ENCODE measurements around the gene CRAMP1. TPM values are rescaled to one million over a fixed set of nuclear protein-coding genes. Genes with fewer than 3 reads are reported as not detected.
A peak's percentile ranks its signal among the peaks of the same experiment; 100 is the strongest.

Gene CRAMP1
- total RNA-seq, 1 experiment from 2014 or later, result 22.9 TPM

DNA sequence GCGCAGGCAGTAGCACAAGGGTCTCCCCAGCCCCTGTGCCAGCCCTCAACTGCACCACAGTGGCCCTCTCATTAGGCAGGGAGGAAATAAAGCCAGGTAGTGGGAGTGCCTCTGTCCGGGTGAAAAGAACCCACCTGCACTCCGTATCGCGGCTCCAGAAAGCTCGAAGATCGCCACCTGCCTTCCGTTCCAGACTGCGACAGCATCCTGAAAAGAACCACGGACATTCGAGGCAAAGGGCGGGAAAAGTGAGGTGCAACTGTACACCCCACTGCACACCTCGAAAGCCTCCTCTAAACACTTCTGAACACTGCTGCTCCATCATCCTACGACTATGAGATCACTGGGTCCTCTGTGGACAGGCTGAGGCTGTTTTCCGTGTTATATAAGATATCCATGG is 29.0 kb upstream of the CRAMP1 start:
- DNase-seq (ENCODE audit: low read depth, low spot score) (no peak), ATAC-seq (peak; percentile 34; the same call in 1 of the 2 replicates)
- ChIA-PET CTCF (no interaction called here), RAD21 (ENCODE audit: low non-redundant PET in 1 of 2, low total read pairs in 2 of 2, uncharacterized antibody in 2 of 2, unreplicated experiment in 2 of 2) (no interaction called here), POLR2A (no interaction called here)
- Histone ChIP-seq H2AFZ (ENCODE audit: low read depth, low read length, poor library complexity, severe bottlenecking) (no peak overlapping the region), H4K20me1 (ENCODE audit: insufficient read depth) (no peaks in the 10 kb centered on the region), H3K9me3 (ENCODE audit: control insufficient read depth in 1 of 2, insufficient read depth in 1 of 2, low read depth in 1 of 2, low read length in 2 of 2) (no peaks in the 10 kb centered on the region), H3K4me3 (replicated peaks in 1 of 2; ENCODE audit: low read depth in 1 of 2, low read length in 2 of 2) (no peak overlapping the region), H3K36me3 (ENCODE audit: control insufficient read depth in 1 of 2, insufficient read depth in 2 of 2, low read length in 2 of 2) (peaks cover 0 to 21% of the 10 kb centered on the region in 2 experiments; a peak in 2 of 4 replicates), H3K79me2 (ENCODE audit: insufficient read depth, low read length) (no peaks in the 10 kb centered on the region), H3K27ac (ENCODE audit: low read depth, low read length) (no peak overlapping the region), H3K9me2 (ENCODE audit: insufficient read depth) (no peaks in the 10 kb centered on the region), H3K27me3 (ENCODE audit: insufficient read depth, low read length) (no peaks in the 10 kb centered on the region), H3K9ac (ENCODE audit: low read length) (no peak overlapping the region), H3K4me2 (ENCODE audit: low read length) (no peak overlapping the region), H3K4me1 (ENCODE audit: control insufficient read depth in 1 of 2, insufficient read depth in 2 of 2, low read length in 2 of 2) (no peaks in the 10 kb centered on the region)
- TF ChIP-seq SRF (IDR thresholded peaks at IDR 0.05; ENCODE audit: low read depth) (no peak), CEBPB (IDR thresholded peaks at IDR 0.05; ENCODE audit: low read depth) (no peak), FOSL1 (IDR thresholded peaks at IDR 0.05; ENCODE audit: low read depth) (no peak), YY1 (IDR thresholded peaks at IDR 0.05; ENCODE audit: extremely low read depth, insufficient replicate concordance, low read depth, low read length) (no peak), MAX (IDR thresholded peaks at IDR 0.05) (0 out of 2 replicates have a peak, but pooled peaks have one; percentile 16), ZFX (IDR thresholded peaks at IDR 0.05) (no peak), EZH2 (IDR thresholded peaks at IDR 0.05) (no peak), EZH2phosphoT487 (IDR thresholded peaks at IDR 0.05; ENCODE audit: borderline replicate concordance) (no peak), SP1 (IDR thresholded peaks at IDR 0.05; ENCODE audit: low read depth) (no peak), JUND (IDR thresholded peaks at IDR 0.05) (no peak), POLR2AphosphoS5 (IDR thresholded peaks at IDR 0.05; ENCODE audit: low read depth, low read length) (no peak)
- TF ChIP-seq, protein P1, sequence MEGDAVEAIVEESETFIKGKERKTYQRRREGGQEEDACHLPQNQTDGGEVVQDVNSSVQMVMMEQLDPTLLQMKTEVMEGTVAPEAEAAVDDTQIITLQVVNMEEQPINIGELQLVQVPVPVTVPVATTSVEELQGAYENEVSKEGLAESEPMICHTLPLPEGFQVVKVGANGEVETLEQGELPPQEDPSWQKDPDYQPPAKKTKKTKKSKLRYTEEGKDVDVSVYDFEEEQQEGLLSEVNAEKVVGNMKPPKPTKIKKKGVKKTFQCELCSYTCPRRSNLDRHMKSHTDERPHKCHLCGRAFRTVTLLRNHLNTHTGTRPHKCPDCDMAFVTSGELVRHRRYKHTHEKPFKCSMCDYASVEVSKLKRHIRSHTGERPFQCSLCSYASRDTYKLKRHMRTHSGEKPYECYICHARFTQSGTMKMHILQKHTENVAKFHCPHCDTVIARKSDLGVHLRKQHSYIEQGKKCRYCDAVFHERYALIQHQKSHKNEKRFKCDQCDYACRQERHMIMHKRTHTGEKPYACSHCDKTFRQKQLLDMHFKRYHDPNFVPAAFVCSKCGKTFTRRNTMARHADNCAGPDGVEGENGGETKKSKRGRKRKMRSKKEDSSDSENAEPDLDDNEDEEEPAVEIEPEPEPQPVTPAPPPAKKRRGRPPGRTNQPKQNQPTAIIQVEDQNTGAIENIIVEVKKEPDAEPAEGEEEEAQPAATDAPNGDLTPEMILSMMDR (IDR thresholded peaks at IDR 0.05 in 2 of 3, conservative IDR thresholded peaks at IDR 0.05 in 1 of 3; ENCODE audit: borderline replicate concordance in 1 of 3, insufficient read depth in 1 of 3, low read depth in 2 of 3, low read length in 2 of 3), result peak in 2 of 3 experiments; percentile 18 to 26; a peak in 1 of 6 replicates
- intact Hi-C loops (cut with micrococcal nuclease), result no loop called here
- no TSS peak for BruUV-seq (replicated peaks)
